Astrocyte (in vitro differentiated cells and primary cell): ENCODE measurements around the gene METTL16.

Experiments used
- EZH2 ChIP-seq: IDR thresholded peaks from 2 replicates; pipeline ENCODE4 v1.6.1; 2012; ENCODE audit warnings: mild to moderate bottlenecking, low read length, inconsistent platforms; ENCODE audit not compliant: insufficient read depth
- TF ChIP-seq, protein P1 (sequence below): IDR thresholded peaks from 2 replicates; pipeline ENCODE4 v1.5.1; 2011; ENCODE audit warnings: low read depth, mild to moderate bottlenecking, inconsistent platforms, low read length, moderate library complexity; ENCODE audit not compliant: insufficient read depth

DNA sequence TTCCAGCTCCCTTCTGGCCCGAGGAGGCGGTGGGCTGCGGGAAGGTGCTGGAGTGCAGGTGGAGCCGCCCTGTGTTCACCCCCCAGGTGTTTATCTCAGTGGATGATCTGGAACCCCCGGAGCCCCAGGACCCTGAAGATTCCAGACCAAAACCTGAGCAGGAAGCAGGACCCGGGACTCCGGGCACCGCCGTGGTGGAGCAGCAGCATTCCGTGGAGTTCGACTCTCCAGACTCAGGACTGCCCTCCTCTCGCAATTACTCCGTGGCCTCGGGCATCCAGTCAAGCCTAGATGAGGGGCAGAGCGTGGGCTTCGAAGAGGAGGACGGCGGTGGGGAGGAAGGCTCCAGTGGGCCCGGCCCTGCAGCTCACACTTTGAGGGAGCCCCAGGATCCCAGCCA, 136.3 kb downstream of the METTL16 start:
- TF ChIP-seq, protein P1, sequence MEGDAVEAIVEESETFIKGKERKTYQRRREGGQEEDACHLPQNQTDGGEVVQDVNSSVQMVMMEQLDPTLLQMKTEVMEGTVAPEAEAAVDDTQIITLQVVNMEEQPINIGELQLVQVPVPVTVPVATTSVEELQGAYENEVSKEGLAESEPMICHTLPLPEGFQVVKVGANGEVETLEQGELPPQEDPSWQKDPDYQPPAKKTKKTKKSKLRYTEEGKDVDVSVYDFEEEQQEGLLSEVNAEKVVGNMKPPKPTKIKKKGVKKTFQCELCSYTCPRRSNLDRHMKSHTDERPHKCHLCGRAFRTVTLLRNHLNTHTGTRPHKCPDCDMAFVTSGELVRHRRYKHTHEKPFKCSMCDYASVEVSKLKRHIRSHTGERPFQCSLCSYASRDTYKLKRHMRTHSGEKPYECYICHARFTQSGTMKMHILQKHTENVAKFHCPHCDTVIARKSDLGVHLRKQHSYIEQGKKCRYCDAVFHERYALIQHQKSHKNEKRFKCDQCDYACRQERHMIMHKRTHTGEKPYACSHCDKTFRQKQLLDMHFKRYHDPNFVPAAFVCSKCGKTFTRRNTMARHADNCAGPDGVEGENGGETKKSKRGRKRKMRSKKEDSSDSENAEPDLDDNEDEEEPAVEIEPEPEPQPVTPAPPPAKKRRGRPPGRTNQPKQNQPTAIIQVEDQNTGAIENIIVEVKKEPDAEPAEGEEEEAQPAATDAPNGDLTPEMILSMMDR = no peak
- no peak for TF ChIP-seq EZH2
